HG03025 (cell line): ENCODE measurements around the gene ICOS.
"Not testable (repeated sequence)": the region's sequence is repeated elsewhere in the genome, so short reads cannot be mapped to it uniquely, and the experiment has no call there.

ENCODE experiments used
- ATAC-seq: cut with Tn5 transposase; IDR thresholded peaks from one replicate; pipeline ENCODE4 v1.9.1; 2021; ENCODE audit warnings: mild to moderate bottlenecking, moderate library complexity; ENCODE audit not compliant: unreplicated experiment, low FRiP score

Gene ICOS

DNA sequence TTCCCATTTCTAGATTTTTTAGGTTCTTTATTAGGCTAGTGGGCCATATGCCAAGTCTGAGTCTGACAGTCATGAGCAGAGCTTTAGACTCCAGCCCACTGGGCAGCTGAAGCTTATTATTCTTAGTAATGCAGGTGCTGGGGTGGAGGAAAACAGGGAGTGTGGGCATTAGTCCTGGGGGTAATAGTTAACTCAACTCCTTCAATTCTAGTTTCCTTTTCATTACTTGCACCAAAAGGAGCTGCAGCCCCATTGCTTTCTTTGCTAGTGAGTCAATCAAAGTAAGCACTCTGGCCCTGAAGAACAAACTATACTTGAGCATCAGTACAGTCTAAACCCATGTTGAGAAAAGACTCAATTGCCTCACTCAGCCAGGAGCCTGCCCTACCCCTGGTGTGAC, 35.5 kb downstream of the ICOS start:
- ATAC-seq = no peak

DNA sequence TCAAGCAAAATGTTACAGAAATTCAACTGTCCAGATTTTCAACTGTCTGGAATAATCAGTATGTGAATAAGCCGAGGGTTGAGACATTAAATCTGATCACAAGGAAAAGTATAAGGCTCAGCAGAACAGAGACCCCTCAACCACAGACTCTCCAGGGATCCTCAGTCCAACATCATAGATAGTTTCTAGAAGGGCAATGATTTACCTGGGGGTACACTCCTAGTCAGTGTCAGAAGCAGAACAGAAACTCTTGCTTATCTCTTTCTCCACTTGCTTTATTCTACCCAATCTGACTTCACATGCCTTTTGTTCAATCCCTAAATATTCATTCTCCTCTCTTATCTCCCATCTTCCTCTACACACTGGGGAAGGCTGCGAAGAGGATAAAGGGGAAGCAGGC, 36.4 kb downstream of the ICOS start:
- ATAC-seq = no peak

DNA sequence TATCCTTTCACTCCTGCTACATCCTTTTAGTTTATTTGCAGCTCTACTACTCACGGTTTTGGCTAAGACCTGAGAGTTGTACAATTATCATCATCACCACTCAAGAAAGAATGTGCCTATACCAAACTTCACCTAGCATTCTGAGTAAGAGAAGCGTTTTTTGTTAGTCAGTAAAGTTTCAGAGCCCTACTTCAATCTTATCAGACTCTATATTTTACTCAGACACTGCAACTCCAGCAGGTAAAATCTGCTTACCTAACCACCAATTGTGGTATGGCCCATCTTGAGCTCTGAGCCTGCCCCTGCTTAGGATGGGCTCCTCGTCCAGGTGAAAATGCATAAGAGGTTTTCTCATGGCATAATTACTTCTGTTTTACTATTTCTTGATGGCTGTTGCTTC, 37.1 kb downstream of the ICOS start:
- no peak for ATAC-seq

DNA sequence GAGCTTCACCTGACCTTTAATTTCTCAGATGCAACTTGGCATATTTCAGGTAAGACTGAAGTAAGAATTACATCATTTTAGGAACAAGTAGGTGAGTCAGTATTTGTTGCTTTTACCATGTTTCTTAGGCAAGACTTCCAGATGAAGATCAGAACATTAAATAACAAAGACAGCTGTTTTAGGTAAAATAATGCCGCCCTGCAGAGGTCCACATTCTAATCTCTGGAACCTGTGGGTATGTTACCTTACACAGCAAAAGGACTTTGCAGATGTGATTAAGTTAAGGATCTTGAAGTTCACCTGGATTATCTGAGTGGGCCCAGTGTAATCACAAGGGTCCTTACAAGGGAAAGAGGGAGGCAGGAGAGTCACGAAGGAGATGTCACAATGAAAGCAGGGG, 39.3 kb downstream of the ICOS start:
- ATAC-seq = no peak

DNA sequence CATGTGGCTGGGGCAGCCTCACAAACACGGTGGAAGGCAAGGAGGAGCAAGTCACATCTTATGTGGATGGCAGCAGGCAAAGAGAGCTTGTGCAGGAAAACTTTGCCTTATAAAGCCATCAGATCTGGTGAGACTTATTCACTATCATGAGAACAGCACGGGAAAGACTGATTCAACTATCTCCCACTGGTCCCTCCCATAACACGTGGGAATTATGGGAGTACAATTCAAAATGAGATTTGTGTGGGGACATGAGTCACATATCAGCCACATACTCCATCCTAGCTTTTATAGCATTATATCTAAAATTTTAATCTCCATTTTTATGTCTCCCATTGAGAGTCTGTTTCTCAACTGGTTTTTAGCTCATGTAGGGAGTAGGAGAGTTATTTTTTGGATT, 45.7 kb downstream of the ICOS start:
- no peak for ATAC-seq

DNA sequence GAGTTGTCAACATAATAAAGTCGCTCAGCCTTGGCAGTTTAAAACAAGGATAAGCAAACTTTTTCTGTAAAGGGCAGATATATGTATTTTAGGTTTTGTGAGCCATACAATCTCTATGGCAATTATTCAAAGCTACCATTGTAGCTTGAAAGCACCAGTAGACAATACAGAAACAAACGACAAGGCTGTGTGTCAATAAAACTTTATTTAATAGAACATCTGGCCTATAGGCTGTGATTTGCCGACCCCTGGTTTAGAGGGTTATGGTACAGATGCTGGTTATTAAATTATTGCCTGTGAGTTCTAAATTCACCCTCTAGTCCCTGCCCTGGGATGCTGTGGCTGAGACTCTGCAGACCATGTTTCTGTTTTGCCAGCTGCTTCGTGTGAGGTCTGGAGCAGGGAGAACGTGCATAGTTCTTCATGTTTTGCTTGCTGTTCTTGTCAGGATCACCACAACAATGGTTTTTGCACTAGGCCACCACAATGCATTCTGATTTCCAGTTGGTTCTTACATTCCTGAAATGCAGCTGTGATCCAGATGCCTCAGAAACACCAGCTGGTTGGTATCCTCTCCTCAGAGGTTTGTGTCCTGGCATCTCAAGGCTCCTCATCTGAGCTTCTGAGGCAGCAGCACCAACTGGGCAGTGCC, 46.6 kb downstream of the ICOS start:
- ATAC-seq = no peak

DNA sequence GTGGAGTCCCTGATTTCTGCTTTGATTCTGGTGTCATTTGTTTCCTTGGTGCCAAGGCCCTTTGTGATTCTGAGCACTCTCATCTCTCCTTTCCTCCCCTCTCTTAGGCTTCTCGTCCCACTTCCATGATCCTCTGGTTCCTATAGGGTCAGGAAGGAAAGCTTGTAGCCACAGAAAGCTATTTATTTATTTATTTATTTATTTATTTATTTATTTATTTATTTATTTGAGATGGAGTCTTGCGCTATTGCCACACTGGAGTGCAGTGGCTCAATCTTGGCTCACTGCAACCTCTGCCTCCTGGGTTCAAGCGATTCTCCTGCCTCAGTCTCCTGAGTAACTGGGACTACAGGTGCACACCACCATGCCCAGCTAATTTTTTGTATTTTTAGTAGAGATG, 49.4 kb downstream of the ICOS start:
- not testable (repeated sequence) for ATAC-seq

DNA sequence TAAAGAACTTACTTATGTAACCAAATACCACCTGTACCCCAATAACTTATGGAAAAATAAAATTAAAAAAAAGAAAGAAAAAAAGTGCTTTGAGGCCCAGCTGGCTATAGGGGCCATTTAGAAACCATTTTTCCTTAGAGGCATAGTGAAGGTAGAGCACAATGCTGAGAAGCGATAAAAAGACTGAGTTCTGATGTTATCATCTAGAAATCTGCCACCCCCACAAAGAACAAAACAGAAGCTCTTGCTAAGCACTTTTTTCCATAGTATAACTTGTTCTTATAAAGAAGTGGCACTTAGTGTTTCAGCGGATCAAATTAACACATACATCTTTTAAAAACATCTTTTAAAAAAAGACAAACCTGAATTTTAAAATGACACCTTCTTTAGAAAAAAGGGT, 51.4 kb downstream of the ICOS start:
- no peak for ATAC-seq

DNA sequence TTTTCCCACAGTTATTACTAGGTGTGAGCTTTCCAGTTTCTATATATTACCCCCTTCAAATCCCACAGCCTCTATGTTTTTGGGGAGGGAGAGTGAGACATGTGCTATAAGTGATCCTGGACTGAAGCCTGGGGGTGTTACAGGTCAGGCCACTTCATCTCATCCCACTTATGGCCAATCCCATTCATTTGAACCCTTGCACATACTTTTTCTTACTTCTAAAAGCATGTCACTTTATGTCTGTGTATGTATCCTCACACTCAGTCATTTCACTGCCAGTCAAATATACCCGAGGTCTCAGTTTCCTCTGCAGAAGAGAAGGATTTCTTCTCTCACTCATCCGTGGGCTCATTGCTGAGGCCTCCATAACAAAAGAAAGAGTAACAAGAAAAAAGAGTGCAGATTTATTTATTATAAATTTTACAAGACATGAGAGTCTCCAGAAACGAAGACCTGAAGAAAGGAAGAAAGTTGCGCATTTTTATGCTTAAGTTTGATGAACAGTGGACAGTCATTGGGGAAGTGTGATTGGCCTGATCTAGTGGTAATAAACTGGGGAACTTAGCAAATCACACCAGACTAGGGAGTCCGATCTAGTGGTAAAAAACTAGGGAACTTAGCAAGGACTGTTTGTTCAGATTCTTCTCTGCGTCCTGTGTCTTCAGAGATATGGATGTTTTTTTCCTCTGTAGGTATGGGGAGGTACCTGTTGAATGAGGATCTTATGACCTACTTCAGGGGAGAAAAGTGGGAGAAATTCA, 52.1 kb downstream of the ICOS start:
- ATAC-seq = no peak

DNA sequence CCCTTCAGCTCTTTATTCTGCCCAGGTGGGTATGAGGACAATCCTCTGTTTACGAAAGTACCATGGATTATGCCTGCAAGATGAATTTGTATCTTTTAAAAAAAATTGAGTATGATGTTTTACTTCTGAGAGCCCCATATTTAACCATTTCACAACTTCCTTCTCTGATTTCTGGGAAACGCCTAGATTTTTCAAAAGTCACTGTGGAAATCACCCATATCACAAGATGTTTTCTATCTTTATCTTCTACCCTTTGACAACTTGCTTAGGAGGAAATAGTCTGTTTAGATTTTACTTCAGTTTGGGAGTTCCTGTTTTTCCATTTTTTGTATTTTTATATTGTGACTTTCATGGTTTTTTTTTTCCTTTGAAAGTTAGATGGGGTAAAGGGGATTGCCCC, 53.0 kb downstream of the ICOS start:
- no peak for ATAC-seq

DNA sequence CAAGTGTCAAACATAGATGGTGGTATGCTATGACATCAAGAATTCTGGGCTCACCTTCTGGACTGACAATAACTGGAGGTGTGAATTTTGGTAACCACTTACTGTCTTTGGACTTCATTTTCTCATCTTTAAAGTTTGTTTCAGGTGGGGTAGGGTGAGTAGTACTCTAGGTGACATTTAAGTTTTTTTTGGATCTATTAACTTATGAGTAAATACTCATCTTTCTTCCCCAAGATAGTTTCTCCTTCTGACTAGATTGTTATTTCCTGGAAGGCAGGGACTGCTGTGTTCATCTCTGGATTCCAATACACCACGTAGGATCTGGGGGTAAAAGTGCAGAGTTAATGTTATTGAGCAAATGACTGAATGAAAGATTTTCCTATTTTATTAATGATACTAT, 55.9 kb downstream of the ICOS start:
- no peak for ATAC-seq

DNA sequence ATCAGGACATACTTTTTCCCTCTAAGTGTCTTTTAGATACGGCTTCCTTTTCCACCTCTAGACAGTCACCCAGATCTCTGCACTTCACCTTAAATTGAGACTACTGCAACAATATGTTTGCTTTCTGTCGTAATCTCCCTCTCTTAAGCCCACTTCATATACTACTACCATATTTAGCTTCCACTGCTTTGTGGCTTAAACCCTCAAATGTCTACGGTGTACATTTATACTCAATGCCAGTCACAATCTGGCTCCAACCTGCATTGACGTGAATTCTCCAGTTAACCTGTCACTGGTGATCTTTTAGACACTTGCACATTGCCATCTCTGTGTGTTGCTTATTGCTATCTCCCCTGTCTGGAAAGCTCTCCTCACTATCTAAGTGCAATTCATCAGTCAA, 56.4 kb downstream of the ICOS start:
- no peak for ATAC-seq

DNA sequence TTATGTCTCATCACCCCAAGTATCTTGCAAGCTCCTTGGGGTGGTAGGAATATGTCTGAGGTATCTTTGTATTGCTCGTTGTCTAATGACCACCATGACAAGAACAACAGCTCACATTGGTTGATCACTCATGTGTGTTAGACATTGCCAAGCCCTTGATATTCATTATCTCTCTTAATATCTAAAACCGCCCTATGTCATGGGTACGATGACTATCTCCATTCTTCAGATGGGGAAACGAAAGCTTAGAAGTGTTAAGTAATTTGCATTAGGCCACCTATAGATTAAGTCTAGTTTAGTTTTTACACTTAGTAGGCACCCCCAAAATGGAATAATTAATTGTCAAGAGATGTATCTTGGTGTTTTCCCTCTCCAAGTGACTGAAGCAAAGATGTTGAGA, 57.0 kb downstream of the ICOS start:
- ATAC-seq = no peak

DNA sequence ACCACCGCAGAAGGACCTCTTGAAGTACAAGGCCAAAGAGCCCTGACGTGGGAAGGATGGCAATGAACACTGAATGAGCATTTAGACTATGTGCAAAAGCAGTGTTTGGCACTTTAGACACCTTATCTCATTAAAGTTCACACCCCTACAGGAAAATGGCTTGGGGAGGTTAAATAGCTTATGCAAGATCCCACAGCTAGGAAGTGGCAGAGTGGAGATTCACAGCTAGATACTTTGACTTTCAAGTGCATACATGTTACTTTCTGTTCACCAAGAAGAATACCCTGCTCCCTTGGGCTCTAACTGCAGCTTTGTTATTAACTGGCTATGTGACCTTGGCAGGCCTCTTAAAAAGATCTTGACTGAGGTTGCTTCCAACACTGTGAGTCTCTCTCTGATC, 58.2 kb downstream of the ICOS start:
- no peak for ATAC-seq

DNA sequence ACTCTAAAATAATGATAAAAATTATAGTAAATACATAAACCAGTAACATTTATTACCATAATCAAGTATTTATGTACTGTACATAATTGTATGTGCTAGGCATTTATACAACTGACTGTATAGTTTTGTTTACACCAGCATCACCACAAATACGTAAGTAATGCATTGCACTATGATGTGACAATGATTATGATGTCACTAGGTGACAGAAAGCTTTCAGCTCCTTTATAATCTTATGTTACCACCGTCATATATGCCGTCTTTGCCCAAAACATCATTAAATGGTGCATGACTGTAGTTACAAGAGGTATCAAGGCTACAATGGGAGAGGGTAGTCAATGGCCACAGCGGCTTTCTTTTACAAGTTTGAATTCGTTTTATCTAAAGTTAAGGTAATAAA, 60.1 kb downstream of the ICOS start:
- no peak for ATAC-seq

DNA sequence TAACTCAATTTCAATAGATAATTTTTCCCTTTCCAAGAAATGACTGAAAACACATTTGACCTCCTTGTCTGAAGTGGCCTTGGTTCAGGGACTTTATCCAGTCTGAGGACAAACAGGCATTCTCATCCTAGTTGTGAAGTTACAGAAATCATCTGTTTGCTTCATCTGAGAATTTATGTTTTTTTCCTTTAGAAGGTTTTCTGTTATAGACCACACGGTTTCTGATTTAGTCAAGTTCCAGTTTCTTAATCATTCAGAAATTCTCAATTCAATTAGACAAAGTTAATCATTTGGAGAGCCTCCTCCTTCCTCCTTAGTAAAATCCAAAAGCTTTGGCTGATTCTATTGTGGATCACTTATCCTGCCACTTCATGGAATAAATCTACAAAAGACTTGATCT, 60.9 kb downstream of the ICOS start:
- ATAC-seq = no peak

DNA sequence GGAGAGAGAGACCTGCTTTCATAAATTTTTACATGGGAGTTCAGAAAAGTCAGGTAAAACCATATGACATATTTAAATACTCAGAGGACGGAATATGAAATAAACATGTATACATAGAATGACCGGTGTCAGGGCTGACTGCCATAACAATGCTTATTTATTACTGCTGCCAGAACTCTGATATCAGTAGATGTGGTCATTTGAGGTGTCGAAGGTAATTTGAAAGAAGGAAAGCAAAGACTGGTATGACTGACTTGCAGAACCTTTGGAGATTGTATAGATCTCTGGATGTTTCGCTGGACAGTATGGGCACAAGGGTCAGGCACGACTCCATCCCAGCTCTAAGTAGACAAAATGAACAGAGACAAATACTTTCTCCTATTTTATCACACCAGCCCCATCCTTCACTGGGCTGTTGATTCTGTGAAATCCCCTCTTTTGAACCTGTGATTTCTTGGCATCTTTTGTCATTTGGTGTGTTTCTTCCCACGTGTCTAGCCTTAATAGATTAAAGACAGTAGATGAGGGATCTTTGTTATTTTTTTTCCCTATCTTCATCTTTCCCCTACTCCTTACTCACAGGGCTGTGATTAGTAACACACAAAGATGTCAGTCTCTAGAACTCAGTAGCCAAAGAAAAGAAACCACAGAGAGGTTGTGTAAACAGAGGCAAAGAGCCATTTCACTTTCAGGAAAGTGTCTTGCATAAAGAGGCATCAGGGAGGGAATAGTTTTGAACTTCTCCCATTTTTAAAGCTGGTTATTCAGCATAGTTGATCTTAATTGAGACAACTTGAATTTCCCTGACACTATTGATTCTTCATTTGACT, 61.6 kb downstream of the ICOS start:
- ATAC-seq = no peak

DNA sequence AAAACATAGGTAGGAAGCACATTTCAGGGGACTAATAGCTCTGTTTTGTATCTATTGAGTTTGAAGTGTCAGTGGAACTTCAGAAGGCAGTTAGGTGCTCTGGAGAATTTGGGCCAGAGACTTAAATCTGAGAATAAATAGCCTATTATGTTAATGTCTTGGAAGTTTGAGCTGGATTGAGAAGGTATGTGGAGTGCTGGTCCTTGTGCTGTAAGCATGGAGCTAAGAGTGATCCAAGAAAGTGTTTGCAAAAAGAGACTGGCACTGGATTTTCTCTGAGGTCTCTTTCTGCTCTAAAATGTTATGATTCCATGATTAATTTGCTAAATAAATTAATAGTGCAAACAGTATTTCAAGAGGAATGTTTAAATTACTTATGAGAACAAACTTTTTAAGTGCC, 63.3 kb downstream of the ICOS start:
- no peak for ATAC-seq

DNA sequence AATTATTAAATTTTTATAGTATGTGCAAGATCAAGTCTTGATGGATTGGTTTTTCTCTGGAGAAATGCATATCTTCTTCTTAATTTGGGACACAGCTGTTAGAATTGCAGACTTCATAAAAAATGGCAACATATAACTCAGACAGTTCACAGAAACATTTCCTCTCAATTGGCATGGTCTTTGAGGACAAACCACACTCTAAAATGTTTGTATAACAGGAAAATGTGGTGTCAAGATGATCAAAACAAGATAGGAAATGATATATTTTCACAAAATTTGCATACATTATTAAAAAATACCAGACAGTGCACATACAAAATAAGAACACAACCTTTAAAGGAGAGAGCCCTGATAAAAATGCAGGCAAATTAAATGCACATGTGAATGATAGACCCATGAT, 63.9 kb downstream of the ICOS start:
- ATAC-seq = no peak

DNA sequence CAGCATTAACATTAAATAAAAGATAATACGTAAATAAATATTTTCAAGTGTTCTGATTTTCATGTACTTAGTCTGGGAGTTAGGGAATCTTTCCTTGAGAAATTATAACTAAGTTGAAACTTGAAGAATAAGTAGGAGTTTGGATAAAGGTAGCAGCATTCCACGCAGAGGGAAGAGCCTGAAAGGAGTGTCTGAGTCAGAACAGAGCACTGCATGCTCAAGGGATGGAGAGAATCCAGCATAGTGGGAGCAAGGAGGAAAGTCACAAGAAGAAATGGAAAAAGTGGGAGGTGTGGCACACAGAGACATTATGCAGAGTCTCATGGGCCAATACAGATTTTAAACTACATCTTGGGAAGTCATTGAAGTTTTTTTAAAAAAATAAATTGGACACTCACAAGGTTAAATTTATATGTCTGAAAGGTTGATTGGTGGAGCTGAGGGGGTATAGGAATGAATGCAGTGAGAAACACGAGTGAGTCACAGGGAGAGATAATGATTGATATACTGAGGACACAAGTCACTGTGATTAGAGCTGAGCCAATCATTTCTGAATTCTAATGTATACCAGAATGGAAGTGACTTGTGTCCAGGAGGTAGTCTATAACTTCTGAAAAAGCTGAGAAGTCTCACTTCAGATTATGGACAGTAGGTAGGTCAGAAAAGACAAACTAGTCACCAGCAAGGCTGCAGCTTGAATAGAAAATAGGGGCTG, 66.9 kb downstream of the ICOS start:
- ATAC-seq = no peak

DNA sequence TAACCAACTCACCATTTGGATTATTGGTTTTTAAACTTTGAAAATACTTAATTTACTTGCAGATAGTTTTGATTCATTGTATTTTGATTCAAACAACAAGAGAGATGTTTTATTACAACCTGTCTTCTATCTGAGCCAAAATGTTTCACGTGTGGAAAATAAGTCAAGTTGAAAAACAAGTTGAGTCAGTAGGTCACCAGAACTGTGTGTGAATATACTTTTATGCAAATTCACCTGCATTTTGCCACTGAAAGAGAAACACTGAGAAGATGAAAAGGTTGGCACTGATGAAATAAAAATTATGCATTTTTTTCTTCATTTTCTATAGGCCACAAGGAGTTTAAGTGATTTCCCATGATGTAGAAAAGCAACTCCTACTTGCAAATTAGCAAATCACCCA, 68.3 kb downstream of the ICOS start:
- no peak for ATAC-seq
